Measurements from ENCODE around the gene CAMK4. TPM values are rescaled to one million over a fixed set of nuclear protein-coding genes. Genes with fewer than 3 reads are reported as not detected.

CAMK4 gene
- total and polyA plus RNA-seq, 4 donors = 0.27 to 1.4 (median 1.2) TPM

- H3K36me3 ChIP-seq (ENCODE audit: control insufficient read depth in 4 of 4, insufficient read depth in 3 of 4, low read depth in 1 of 4, low read length in 3 of 4) = peaks cover 0 to under 1% (median 0%) of the 10 kb centered on the region in 4 donors
- H3K27me3 ChIP-seq (ENCODE audit: control insufficient read depth in 4 of 4, insufficient read depth in 4 of 4, low read length in 3 of 4) = no peaks in the 10 kb centered on the region
- no peaks in the 10 kb centered on the region for H3K4me1 ChIP-seq (ENCODE audit: control insufficient read depth in 4 of 4, insufficient read depth in 4 of 4, low read length in 3 of 4)
- TF ChIP-seq, protein P1, sequence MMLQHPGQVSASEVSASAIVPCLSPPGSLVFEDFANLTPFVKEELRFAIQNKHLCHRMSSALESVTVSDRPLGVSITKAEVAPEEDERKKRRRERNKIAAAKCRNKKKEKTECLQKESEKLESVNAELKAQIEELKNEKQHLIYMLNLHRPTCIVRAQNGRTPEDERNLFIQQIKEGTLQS (IDR thresholded peaks at IDR 0.05) = no peak
- TF ChIP-seq, protein P2, sequence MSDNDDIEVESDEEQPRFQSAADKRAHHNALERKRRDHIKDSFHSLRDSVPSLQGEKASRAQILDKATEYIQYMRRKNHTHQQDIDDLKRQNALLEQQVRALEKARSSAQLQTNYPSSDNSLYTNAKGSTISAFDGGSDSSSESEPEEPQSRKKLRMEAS (IDR thresholded peaks at IDR 0.05) = no peak
- no peak for TF ChIP-seq NR2F2 (IDR thresholded peaks at IDR 0.05)
- TF ChIP-seq JUND (IDR thresholded peaks at IDR 0.05) = no peak
- TF ChIP-seq EGR1 (IDR thresholded peaks at IDR 0.05; ENCODE audit: low read depth in 2 of 2) = no peak
- no peak for TF ChIP-seq SP1 (IDR thresholded peaks at IDR 0.05)
- TF ChIP-seq, protein P3, sequence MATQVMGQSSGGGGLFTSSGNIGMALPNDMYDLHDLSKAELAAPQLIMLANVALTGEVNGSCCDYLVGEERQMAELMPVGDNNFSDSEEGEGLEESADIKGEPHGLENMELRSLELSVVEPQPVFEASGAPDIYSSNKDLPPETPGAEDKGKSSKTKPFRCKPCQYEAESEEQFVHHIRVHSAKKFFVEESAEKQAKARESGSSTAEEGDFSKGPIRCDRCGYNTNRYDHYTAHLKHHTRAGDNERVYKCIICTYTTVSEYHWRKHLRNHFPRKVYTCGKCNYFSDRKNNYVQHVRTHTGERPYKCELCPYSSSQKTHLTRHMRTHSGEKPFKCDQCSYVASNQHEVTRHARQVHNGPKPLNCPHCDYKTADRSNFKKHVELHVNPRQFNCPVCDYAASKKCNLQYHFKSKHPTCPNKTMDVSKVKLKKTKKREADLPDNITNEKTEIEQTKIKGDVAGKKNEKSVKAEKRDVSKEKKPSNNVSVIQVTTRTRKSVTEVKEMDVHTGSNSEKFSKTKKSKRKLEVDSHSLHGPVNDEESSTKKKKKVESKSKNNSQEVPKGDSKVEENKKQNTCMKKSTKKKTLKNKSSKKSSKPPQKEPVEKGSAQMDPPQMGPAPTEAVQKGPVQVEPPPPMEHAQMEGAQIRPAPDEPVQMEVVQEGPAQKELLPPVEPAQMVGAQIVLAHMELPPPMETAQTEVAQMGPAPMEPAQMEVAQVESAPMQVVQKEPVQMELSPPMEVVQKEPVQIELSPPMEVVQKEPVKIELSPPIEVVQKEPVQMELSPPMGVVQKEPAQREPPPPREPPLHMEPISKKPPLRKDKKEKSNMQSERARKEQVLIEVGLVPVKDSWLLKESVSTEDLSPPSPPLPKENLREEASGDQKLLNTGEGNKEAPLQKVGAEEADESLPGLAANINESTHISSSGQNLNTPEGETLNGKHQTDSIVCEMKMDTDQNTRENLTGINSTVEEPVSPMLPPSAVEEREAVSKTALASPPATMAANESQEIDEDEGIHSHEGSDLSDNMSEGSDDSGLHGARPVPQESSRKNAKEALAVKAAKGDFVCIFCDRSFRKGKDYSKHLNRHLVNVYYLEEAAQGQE (IDR thresholded peaks at IDR 0.05) = no peak
- no peak for TF ChIP-seq HNF4G (IDR thresholded peaks at IDR 0.05)
- no peak for DNase-seq (ENCODE audit: low spot score)
- H3K27ac ChIP-seq (ENCODE audit: low read depth in 1 of 2, low read length in 2 of 2) = no peak overlapping the region
- H3K9ac ChIP-seq (ENCODE audit: low read depth in 1 of 2, low read length in 2 of 2) = no peak overlapping the region
- no peak overlapping the region for H3K4me3 ChIP-seq (ENCODE audit: low read depth in 1 of 3, low read length in 3 of 3)
- H3K9me3 ChIP-seq (ENCODE audit: control insufficient read depth in 4 of 4, low read length in 3 of 4) = no peaks in the 10 kb centered on the region
Measured at GRCh38 chr5:111488353-111488752, 264.2 kb downstream of the CAMK4 start.

DNA sequence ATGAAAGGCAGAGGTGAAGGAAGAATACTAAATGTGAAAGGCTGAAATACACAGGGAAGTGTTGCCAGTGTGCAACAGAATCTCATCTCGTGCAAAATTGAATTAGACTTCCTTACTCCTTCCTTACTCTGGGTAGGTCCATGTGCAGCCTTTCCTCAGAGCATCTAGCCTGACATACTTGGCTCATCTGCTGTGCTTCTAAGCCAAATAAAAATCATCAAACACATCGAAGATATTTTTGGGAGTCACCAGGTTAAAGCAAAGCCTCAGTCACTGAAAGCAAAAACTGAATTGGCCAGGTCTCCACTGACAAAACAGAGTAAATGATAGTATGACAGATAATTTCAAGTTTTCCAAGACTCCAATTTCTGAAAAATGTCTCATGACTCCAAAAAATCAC is 268.8 kb downstream of the CAMK4 start:
- no peak overlapping the region for H3K9ac ChIP-seq (ENCODE audit: low read depth in 1 of 2, low read length in 2 of 2)
- H3K36me3 ChIP-seq (ENCODE audit: control insufficient read depth in 4 of 4, insufficient read depth in 3 of 4, low read depth in 1 of 4, low read length in 3 of 4) = peaks cover 0 to 10% (median 2%) of the 10 kb centered on the region in 4 donors
- no peak overlapping the region for H3K4me3 ChIP-seq (ENCODE audit: low read depth in 1 of 3, low read length in 3 of 3)
- H3K27ac ChIP-seq (ENCODE audit: low read depth in 1 of 2, low read length in 2 of 2) = no peak overlapping the region
- H3K9me3 ChIP-seq (ENCODE audit: control insufficient read depth in 4 of 4, low read length in 3 of 4) = no peaks in the 10 kb centered on the region
- TF ChIP-seq HNF4G (IDR thresholded peaks at IDR 0.05) (no peak), GABPA (IDR thresholded peaks at IDR 0.05 in 1 of 2, conservative IDR thresholded peaks at IDR 0.05 in 1 of 2) (no peak), JUND (IDR thresholded peaks at IDR 0.05) (no peak), YY1 (IDR thresholded peaks at IDR 0.05) (no peak), TAF1 (conservative IDR thresholded peaks at IDR 0.05) (no peak), RAD21 (IDR thresholded peaks at IDR 0.05) (no peak), FOXA2 (IDR thresholded peaks at IDR 0.05) (no peak)
- TF ChIP-seq, protein P1 (IDR thresholded peaks at IDR 0.05) = no peak
- TF ChIP-seq, protein P3 (IDR thresholded peaks at IDR 0.05) = no peak
- TF ChIP-seq, protein P2 (IDR thresholded peaks at IDR 0.05) = no peak
- no peaks in the 10 kb centered on the region for H3K4me1 ChIP-seq (ENCODE audit: control insufficient read depth in 4 of 4, insufficient read depth in 4 of 4, low read length in 3 of 4)
- DNase-seq (ENCODE audit: low spot score) = no peak
- no peaks in the 10 kb centered on the region for H3K27me3 ChIP-seq (ENCODE audit: control insufficient read depth in 4 of 4, insufficient read depth in 4 of 4, low read length in 3 of 4)
- 81% methylated on average over 2 of the region's 2 CpGs for WGBS
